Measurements from ENCODE around the gene ZNF48. TPM values are rescaled to one million over a fixed set of nuclear protein-coding genes. Genes with fewer than 3 reads are reported as not detected.

ZNF48 gene
- total RNA-seq, 2 experiments from 2014 or later: 5.3 to 6.0 TPM

DNA sequence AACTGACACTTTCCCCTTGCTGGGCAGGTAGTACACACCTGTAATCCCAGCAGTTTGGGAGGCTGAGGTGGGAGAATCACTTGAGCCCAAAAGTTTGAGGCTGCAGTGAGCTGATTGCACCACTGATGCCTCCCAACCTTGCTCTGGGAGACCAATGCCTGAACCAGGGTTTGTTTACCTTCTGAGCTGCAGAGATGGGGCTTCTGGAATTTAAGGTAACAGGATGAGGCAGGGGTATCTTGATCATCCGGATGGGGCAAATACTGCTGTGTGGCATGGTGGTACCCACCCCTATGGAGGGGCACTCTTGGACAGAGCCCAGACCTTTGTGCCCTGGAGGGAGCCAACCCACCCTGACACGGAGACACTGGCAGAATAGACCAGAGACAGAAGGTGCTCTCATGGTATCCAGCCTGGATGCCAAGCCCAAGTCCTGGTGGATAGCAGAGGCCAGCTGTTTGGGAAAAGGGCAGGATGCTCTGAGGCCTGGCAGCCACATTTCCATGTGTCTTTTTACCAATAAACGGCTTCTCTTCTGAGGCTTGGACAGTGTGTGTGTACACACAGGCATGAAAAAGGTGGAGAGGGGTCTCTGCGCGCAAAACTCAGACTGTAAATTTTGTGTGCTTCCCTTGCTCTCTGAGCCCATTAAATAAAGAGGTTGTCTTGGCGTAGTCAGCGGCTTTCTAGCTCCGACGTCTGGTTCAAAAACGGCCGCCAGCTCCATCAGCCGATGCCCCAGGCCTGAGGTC is 4.4 kb downstream of the ZNF48 start:
- Mint-ChIP-seq H3K4me3 (peak overlapping the region; percentile 80), H3K27me3 (ENCODE audit: low read depth) (no peaks in the 10 kb centered on the region), H3K4me1 (ENCODE audit: low read depth) (peaks cover 38% of the 10 kb centered on the region), H3K36me3 (ENCODE audit: low read depth) (peaks cover 11% of the 10 kb centered on the region), H3K9me3 (no peaks in the 10 kb centered on the region), H3K27ac (peak overlapping the region; percentile 83)
- no peak for DNase-seq
- CTCF ChIA-PET: interaction anchor here (1.0 kb wide), 1 partner anchor 10 kb away, joined by 5 read pairs; no protein-coding TSS in a partner anchor
- intact Hi-C loops (cut with micrococcal nuclease): loop anchor here (1.0 kb wide), 1 partner anchor 10 kb away; no protein-coding TSS in a partner anchor

DNA sequence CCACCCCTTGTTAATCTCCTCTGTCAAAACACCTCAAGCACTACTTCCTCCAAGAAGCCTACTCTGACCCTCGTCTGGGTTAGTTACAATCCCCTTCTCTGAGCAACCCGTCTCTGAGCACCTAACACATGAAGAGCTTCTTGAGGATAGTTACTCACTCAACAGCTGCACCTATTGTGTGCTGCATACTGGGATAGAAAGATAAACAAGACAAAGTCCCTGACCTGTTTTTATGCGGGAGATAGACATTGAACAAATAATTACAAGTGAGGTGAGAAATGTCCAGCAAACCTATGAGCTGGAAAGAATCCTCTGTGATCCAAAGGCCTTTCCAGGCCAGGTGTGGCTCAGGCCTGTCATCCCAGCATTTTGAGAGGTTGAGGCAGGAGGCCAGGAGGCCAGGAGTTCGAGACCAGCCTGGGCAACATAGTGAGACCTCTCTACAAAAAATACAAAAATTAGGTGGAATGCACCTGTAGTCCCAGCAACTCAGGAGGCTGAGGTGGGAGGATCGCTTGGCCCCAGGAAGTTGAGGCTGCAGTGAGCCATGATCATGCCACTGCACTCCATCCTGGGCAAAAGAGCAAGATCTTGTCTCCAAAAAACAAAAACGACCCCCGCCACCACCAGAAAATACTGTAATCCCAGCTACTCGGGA is 6.7 kb downstream of the ZNF48 start:
- Mint-ChIP-seq H3K4me3 (peak overlapping the region; percentile 80), H3K4me1 (ENCODE audit: low read depth) (peaks cover 32% of the 10 kb centered on the region), H3K36me3 (ENCODE audit: low read depth) (peaks cover 9% of the 10 kb centered on the region), H3K9me3 (no peaks in the 10 kb centered on the region), H3K27me3 (ENCODE audit: low read depth) (no peaks in the 10 kb centered on the region), H3K27ac (no peak overlapping the region)
- intact Hi-C loops (cut with micrococcal nuclease): no loop called here
- DNase-seq: no peak
- CTCF ChIA-PET: interaction anchor here (0.6 to 1.3 kb wide), 3 partner anchors 31 to 1307 kb away, joined by 3 to 6 read pairs (median 3); no protein-coding TSS in a partner anchor

DNA sequence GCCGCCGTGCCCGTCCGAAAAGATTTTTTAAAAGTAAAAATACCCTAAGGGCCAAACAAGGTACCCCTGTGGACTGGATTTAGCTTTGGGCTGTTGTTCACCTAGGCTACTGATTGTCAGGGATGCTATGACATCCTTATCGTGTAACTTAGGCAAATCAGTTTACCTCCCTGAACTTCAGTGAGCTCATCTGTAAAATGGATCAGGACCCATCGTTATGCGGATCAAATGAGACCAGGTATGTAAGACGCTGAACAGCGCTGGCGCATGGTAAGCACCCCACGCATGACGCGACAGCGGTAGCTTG is 11.5 kb downstream of the ZNF48 start:
- no peak for DNase-seq
- intact Hi-C loops (cut with micrococcal nuclease): loop anchor here (1.0 to 2.0 kb wide), 5 partner anchors 24 to 341 kb away; partner anchors contain the start of genes ALDOA, SEPTIN1 and TBC1D10B
- CTCF ChIA-PET: interaction anchor here (1.0 to 4.6 kb wide), 8 partner anchors 8 to 222 kb away, joined by 3 to 27 read pairs (median 8); partner anchors contain the start of genes DCTPP1, SEPTIN1 and ZNF48
- H3K4me1 Mint-ChIP-seq (ENCODE audit: low read depth): peaks cover 28% of the 10 kb centered on the region
- H3K9me3 Mint-ChIP-seq: no peaks in the 10 kb centered on the region
- H3K27ac Mint-ChIP-seq: peak overlapping the region; percentile 93
- peak overlapping the region; percentile 98 for H3K4me3 Mint-ChIP-seq
- H3K27me3 Mint-ChIP-seq (ENCODE audit: low read depth): no peaks in the 10 kb centered on the region
- peaks cover 4% of the 10 kb centered on the region for H3K36me3 Mint-ChIP-seq (ENCODE audit: low read depth)

DNA sequence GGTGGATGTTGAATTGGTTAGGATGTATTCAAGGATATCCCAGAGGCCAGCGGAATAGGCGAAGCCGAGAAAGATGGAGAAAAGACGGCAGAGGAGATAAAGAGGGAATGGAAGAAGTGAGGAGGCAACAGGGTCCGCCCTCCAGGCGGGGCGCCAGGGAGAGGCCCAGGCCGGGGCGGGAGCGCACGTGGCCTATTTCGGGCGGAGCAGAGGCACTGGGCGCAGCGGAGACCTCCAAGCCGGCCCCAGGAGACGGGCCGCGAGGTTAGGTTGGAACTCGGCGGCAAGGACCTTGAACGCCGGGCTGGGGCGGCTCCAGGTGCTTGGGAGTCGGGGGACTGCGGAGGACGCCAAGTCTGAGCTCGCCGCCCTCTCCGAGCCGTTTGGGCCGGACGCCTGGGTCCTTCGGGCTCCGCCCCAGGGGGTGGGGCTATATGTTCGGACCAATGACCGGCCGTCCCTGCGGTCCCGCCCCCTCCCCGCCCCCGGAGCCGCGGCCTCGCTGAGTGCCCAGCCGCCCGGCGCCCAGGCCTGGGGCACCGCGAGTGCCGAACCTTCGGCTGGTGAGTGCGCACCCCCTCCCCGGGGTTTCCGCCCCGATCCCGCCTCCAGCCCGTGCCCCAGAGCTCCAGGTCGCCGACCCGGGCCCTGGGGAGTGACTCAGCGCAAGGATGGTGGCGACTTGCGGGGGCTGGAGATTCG is 12.0 kb downstream of the ZNF48 start, which contains the start of gene ZNF771:
Gene ZNF771 (plus strand): TSS at position 505 of the 702 bp plus-strand sequence. CDS start 448 bp downstream, outside the sequence.
- H3K27me3 Mint-ChIP-seq (ENCODE audit: low read depth): no peaks in the 10 kb centered on the region
- H3K4me1 Mint-ChIP-seq (ENCODE audit: low read depth): peaks cover 32% of the 10 kb centered on the region
- H3K36me3 Mint-ChIP-seq (ENCODE audit: low read depth): peaks cover 9% of the 10 kb centered on the region
- CTCF ChIA-PET: interaction anchor here (0.5 to 4.6 kb wide), 9 partner anchors 8 to 221 kb away, joined by 3 to 27 read pairs (median 8); partner anchors contain the start of genes DCTPP1, SEPTIN1 and ZNF48
- intact Hi-C loops (cut with micrococcal nuclease): loop anchor here (1.0 to 2.0 kb wide), 5 partner anchors 25 to 342 kb away; partner anchors contain the start of genes ALDOA, SEPTIN1 and TBC1D10B
- DNase-seq: peak; percentile 91
- peak within 1 kb of the TSS; percentile 93 for H3K27ac Mint-ChIP-seq
- peak within 1 kb of the TSS; percentile 98 for H3K4me3 Mint-ChIP-seq
- no peaks in the 10 kb centered on the region for H3K9me3 Mint-ChIP-seq

DNA sequence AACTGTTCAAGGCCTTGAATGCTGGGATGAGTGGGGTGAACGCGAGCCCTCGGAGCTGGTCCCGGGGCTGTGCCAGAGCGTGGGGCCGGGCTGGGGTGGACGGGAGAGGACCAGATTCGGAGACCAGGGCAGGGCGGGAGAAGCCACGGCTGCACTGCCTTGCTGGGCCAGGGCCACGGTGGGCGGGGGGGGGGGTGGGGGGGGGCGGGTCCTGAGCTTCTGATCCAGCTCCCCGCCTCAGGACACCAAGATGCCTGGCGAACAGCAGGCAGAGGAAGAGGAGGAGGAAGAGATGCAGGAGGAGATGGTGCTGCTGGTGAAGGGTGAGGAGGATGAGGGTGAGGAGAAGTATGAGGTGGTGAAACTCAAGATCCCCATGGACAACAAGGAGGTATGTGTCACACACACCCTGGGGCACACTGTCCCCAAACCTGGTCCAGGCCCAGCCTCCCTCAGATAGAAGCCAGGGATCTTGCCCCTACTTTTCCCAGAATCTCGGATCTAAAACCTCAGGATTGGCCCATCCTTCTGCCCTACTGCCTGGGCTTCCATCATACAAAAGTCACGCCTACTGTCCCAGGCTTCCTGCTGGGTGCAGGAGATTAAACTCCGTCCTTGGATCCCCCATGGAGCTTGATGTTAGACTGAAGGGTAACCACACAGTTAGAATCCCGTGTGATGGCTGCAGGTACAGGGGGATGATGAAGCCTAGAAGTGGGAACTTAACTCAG is 12.7 kb downstream of the ZNF48 start:
- no peak for DNase-seq
- H3K36me3 Mint-ChIP-seq (ENCODE audit: low read depth): peaks cover 9% of the 10 kb centered on the region
- H3K9me3 Mint-ChIP-seq: no peaks in the 10 kb centered on the region
- H3K4me1 Mint-ChIP-seq (ENCODE audit: low read depth): peaks cover 33% of the 10 kb centered on the region
- CTCF ChIA-PET: interaction anchor here (0.7 to 4.6 kb wide), 11 partner anchors 8 to 315 kb away, joined by 3 to 27 read pairs (median 9); partner anchors contain the start of genes DCTPP1, SEPTIN1 and ZNF48
- intact Hi-C loops (cut with micrococcal nuclease): loop anchor here (1.0 to 2.0 kb wide), 6 partner anchors 26 to 343 kb away; partner anchors contain the start of genes ALDOA, SEPTIN1 and TBC1D10B
- H3K27ac Mint-ChIP-seq: peak overlapping the region; percentile 79
- H3K27me3 Mint-ChIP-seq (ENCODE audit: low read depth): no peaks in the 10 kb centered on the region
- peak overlapping the region; percentile 98 for H3K4me3 Mint-ChIP-seq

DNA sequence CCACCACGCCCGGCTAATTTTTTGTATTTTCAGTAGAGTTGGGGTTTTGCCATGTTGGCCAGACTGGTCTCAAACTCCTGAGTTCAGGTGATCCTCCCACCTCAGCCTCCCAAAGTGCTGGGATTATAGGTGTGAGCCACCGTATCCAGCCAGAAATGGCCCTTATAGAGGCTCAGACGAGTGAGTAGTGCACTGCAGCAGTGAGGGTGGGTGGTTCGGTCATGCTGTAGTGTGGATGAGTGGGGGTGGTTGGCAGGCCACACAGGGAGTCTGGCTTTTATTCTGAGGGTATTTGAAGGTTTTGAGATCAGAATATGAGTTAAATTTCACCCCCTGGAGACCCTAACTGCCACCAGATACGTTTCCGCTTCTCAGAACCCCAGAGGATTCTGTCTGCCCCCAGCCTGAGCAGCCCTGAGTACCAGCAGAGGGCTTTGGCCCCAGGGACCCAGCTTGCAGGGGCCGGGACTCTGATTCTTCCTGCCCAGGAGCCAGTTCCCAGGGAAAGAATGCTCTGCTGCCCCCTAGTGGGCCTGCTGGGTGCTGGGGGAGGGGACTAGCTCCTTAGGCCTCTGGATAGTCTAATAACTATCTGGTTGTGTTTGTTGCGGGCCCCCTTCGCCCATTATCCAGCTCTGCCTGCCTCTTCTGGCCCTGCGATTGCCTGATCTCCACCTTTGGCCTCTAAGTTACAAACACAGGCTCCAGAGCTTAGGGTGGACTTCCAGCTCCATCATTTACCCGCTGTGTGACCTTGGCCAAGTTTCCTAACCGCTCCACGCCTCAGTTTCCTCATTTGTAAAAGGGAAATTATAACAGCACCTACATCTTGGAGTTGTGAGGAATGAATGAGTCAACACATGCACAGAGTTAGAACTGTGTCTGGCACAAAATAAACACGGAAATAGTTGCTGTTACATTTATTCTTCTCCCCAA is 14.2 kb downstream of the ZNF48 start:
- intact Hi-C loops (cut with micrococcal nuclease): loop anchor here (1.0 kb wide), 2 partner anchors 9 to 317 kb away; no protein-coding TSS in a partner anchor
- H3K4me1 Mint-ChIP-seq (ENCODE audit: low read depth): peaks cover 38% of the 10 kb centered on the region
- peak; percentile 97 for DNase-seq
- H3K27me3 Mint-ChIP-seq (ENCODE audit: low read depth): no peaks in the 10 kb centered on the region
- H3K36me3 Mint-ChIP-seq (ENCODE audit: low read depth): peaks cover 12% of the 10 kb centered on the region
- no peaks in the 10 kb centered on the region for H3K9me3 Mint-ChIP-seq
- no peak overlapping the region for H3K4me3 Mint-ChIP-seq
- CTCF ChIA-PET: interaction anchor here (0.6 to 4.6 kb wide), 33 partner anchors 9 to 320 kb away, joined by 3 to 27 read pairs (median 4); partner anchors contain the start of genes DCTPP1, SEPTIN1, ZNF48 and ZNF689
- peak overlapping the region; percentile 71 for H3K27ac Mint-ChIP-seq

DNA sequence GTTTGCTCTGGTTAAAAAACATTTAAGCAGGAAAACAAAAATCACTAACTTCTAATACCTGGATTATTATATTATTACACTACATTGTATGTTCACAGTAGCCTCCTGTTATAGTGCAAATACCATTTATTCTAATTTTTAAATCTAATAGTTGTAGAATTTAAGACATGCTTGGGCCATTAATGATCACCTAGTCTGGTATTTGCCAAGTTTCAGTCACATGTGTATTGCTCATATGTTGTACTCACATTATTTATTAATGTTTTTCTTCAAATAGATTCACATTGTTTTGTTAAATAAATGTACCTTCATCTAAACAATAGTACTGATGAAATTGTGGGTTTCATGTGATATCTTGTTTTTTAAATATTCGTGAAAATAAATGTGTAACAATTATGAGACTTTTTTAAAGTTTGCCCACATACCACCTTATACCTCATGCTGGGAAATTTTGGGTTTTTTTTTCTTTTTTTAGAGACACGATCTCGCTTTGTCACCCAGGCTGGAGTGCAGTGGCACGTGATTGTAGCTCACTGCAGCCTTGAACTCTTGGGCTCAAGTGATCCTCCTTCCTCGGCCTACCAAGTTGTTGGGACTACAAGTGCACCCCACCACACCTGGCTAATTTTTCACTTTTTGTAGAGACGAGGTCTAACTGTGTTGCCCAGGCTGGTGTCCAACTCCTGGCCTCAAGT is 18.0 kb downstream of the ZNF48 start:
- CTCF ChIA-PET: interaction anchor here (1.2 kb wide), 1 partner anchor 202 kb away, joined by 3 read pairs; no protein-coding TSS in a partner anchor
- H3K27ac Mint-ChIP-seq: peak overlapping the region; percentile 63
- intact Hi-C loops (cut with micrococcal nuclease): no loop called here
- H3K27me3 Mint-ChIP-seq (ENCODE audit: low read depth): no peaks in the 10 kb centered on the region
- H3K4me1 Mint-ChIP-seq (ENCODE audit: low read depth): peaks cover 45% of the 10 kb centered on the region
- no peak overlapping the region for H3K4me3 Mint-ChIP-seq
- H3K9me3 Mint-ChIP-seq: no peaks in the 10 kb centered on the region
- peaks cover 12% of the 10 kb centered on the region for H3K36me3 Mint-ChIP-seq (ENCODE audit: low read depth)
- no peak for DNase-seq

DNA sequence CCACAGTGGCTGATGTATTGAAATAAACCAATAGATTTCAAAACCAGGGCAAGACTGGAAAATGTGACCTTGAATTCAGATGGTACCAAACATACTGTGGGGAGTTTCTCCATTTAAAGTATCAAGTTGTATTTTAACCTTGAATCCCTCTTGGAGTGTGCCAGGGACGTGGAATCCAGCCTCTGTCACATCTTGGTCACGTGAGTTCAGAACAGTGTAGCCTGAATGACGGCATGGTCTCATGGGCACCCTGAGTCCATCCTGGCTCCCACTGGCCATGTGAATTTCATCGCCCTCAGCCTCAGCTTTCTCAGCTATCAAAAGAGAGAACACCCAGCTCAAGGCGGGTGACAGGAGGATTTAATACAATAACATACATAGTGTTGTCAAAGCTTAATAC is 18.9 kb downstream of the ZNF48 start:
- H3K4me1 Mint-ChIP-seq (ENCODE audit: low read depth): peaks cover 45% of the 10 kb centered on the region
- peaks cover 16% of the 10 kb centered on the region for H3K36me3 Mint-ChIP-seq (ENCODE audit: low read depth)
- no peaks in the 10 kb centered on the region for H3K27me3 Mint-ChIP-seq (ENCODE audit: low read depth)
- H3K9me3 Mint-ChIP-seq: no peaks in the 10 kb centered on the region
- intact Hi-C loops (cut with micrococcal nuclease): no loop called here
- CTCF ChIA-PET: interaction anchor here (0.7 to 1.2 kb wide), 2 partner anchors 201 to 481 kb away, joined by 3 to 4 read pairs; no protein-coding TSS in a partner anchor
- DNase-seq: no peak
- no peak overlapping the region for H3K4me3 Mint-ChIP-seq
- H3K27ac Mint-ChIP-seq: no peak overlapping the region

DNA sequence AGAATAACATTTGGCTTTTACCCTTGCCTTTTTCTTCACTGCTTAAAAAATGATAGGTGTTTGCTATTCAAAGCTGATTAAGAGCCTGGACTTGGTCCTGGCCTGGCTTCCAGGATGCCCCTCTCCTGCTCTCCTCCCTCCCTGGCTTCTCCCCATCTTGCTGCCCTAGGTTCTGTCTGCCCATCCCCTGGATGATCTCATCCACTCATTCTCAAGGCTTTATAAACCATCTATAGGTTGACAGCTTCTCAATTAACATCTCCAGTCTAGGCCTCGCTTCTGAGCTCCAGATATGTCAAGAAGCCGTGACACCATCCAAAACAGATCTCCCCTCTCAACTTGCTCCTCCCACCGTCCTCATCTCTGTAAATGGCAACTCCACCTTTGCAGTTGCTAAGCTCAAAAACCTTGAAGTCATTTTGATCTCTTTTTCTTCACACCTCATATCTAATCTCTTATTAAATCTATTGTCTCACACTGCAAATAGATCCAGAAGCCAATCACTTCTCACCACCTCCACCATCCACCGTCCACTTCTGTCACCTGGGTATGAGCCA is 20.9 kb downstream of the ZNF48 start:
- intact Hi-C loops (cut with micrococcal nuclease): no loop called here
- Mint-ChIP-seq H3K9me3 (no peaks in the 10 kb centered on the region), H3K27me3 (ENCODE audit: low read depth) (no peaks in the 10 kb centered on the region), H3K4me3 (no peak overlapping the region), H3K27ac (no peak overlapping the region), H3K4me1 (ENCODE audit: low read depth) (peaks cover 36% of the 10 kb centered on the region), H3K36me3 (ENCODE audit: low read depth) (peaks cover 28% of the 10 kb centered on the region)
- CTCF ChIA-PET: interaction anchor here (1.0 to 1.8 kb wide), 3 partner anchors 9 to 221 kb away, joined by 3 to 6 read pairs (median 3); partner anchors contain the start of genes DCTPP1 and ZNF771
- DNase-seq: no peak
